ENCODE measurements around the gene TEAD1. TPM values are rescaled to one million over a fixed set of nuclear protein-coding genes. Genes with fewer than 3 reads are reported as not detected.
A peak's percentile ranks its signal among the peaks of the same experiment; 100 is the strongest.

TEAD1 gene
- total RNA-seq, 1 experiment from 2014 or later, result 102 TPM

- in situ Hi-C loops (cut with HindIII; ENCODE audit: low pct_unique_long_range_greater_than_20kb, low sequenced_read_pairs) (no loop called here), intact Hi-C loops (cut with micrococcal nuclease; ENCODE audit: unreplicated experiment) (no loop called here)
- no peak for DNase-seq (ENCODE audit: low read depth, low spot score)
These were observed 51.9 kb downstream of the TEAD1 start for GRCh38 chr11:12725863-12726682.

GRCh38 chr11:12727563-12728211 is 53.5 kb downstream of the TEAD1 start:
- Histone ChIP-seq H3K27me3 (ENCODE audit: control insufficient read depth, insufficient read depth, low read length) (no peaks in the 10 kb centered on the region), H3K4me1 (ENCODE audit: control insufficient read depth, insufficient read depth, low read length) (peaks cover 68% of the 10 kb centered on the region), H3K36me3 (ENCODE audit: control insufficient read depth, insufficient read depth, low read length) (no peaks in the 10 kb centered on the region), H3K27ac (ENCODE audit: low read length) (peak overlapping the region; percentile 66), H3K4me3 (ENCODE audit: low read depth in 2 of 2, low read length in 2 of 2) (no peak overlapping the region), H3K9me3 (ENCODE audit: control insufficient read depth, insufficient read depth, low read depth, low read length) (no peaks in the 10 kb centered on the region)
- intact Hi-C loops (cut with micrococcal nuclease; ENCODE audit: unreplicated experiment) (no loop called here), in situ Hi-C loops (cut with HindIII; ENCODE audit: low pct_unique_long_range_greater_than_20kb, low sequenced_read_pairs) (no loop called here)
- ATAC-seq (no peak), DNase-seq (ENCODE audit: low read depth, low spot score) (no peak)
- no TSS peak for BruUV-seq (replicated peaks)
- POLR2A ChIA-PET, result no interaction called here
- no peak for TF ChIP-seq REST (IDR thresholded peaks at IDR 0.05; ENCODE audit: insufficient read depth in 1 of 2, low read depth in 2 of 2, low read length in 1 of 2)
- TF ChIP-seq SIN3A (IDR thresholded peaks at IDR 0.05; ENCODE audit: borderline replicate concordance, insufficient read depth, low read depth, low read length), result no peak
- no peak for TF ChIP-seq TCF7L2 (IDR thresholded peaks at IDR 0.05; ENCODE audit: low read depth, low read length)
- CTCF ChIA-PET, result no interaction called here

More at GRCh38 chr11:12725863-12726682, 51.9 kb downstream of the TEAD1 start:
- BruUV-seq (replicated peaks), result no TSS peak
- no peak overlapping the region for H3K4me3 ChIP-seq (ENCODE audit: low read depth in 2 of 2, low read length in 2 of 2)
- H3K9me3 ChIP-seq (ENCODE audit: control insufficient read depth, insufficient read depth, low read depth, low read length), result no peaks in the 10 kb centered on the region
- peaks cover 83% of the 10 kb centered on the region for H3K4me1 ChIP-seq (ENCODE audit: control insufficient read depth, insufficient read depth, low read length)
- ChIA-PET CTCF (no interaction called here), POLR2A (no interaction called here)
- no peaks in the 10 kb centered on the region for H3K27me3 ChIP-seq (ENCODE audit: control insufficient read depth, insufficient read depth, low read length)
- no peaks in the 10 kb centered on the region for H3K36me3 ChIP-seq (ENCODE audit: control insufficient read depth, insufficient read depth, low read length)
- TF ChIP-seq POLR2AphosphoS5 (IDR thresholded peaks at IDR 0.05; ENCODE audit: low read depth, low read length) (no peak), TCF7L2 (IDR thresholded peaks at IDR 0.05; ENCODE audit: low read depth, low read length) (no peak)
- peak overlapping the region; percentile 31 for H3K27ac ChIP-seq (ENCODE audit: low read length)
- no peak for ATAC-seq

DNA sequence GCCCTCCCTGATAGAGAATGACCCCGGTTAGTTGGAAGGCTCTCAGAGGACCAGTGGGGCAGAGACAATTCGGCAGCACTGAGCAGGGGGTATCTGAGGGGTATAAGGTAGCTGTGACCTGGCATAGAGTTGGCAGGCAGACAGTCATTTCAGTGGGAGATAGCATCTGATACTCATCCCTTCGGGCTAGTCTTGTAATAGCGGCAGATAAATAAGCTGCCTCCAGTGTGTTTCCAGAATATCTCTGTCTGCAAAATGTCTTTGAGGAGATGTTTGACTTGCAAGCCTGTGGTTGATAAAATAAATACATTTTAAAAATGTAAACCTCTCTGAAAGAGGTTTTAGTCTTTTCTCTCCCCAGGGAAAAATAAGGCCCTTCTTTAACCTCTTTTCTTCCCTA is 54.2 kb downstream of the TEAD1 start:
- BruUV-seq (replicated peaks), result no TSS peak
- intact Hi-C loops (cut with micrococcal nuclease; ENCODE audit: unreplicated experiment) (no loop called here), in situ Hi-C loops (cut with HindIII; ENCODE audit: low pct_unique_long_range_greater_than_20kb, low sequenced_read_pairs) (no loop called here)
- no peaks in the 10 kb centered on the region for H3K36me3 ChIP-seq (ENCODE audit: control insufficient read depth, insufficient read depth, low read length)
- H3K9me3 ChIP-seq (ENCODE audit: control insufficient read depth, insufficient read depth, low read depth, low read length), result no peaks in the 10 kb centered on the region
- POLR2A ChIA-PET, result no interaction called here
- CTCF ChIA-PET, result no interaction called here
- H3K27me3 ChIP-seq (ENCODE audit: control insufficient read depth, insufficient read depth, low read length), result no peaks in the 10 kb centered on the region
- ATAC-seq, result no peak
- H3K4me3 ChIP-seq (ENCODE audit: low read depth in 2 of 2, low read length in 2 of 2), result no peak overlapping the region
- peak; percentile 44; the same call in 1 of the 2 replicates for TF ChIP-seq TCF7L2 (IDR thresholded peaks at IDR 0.05; ENCODE audit: low read depth, low read length)
- TF ChIP-seq REST (IDR thresholded peaks at IDR 0.05; ENCODE audit: insufficient read depth in 1 of 2, low read depth in 2 of 2, low read length in 1 of 2), result no peak
- H3K27ac ChIP-seq (ENCODE audit: low read length), result peak overlapping the region; percentile 66; the same call in 1 of the 2 replicates
- DNase-seq (ENCODE audit: low read depth, low spot score), result no peak
- peaks cover 60% of the 10 kb centered on the region for H3K4me1 ChIP-seq (ENCODE audit: control insufficient read depth, insufficient read depth, low read length)
